Measurements from ENCODE around the gene PNMA6F.

DNA sequence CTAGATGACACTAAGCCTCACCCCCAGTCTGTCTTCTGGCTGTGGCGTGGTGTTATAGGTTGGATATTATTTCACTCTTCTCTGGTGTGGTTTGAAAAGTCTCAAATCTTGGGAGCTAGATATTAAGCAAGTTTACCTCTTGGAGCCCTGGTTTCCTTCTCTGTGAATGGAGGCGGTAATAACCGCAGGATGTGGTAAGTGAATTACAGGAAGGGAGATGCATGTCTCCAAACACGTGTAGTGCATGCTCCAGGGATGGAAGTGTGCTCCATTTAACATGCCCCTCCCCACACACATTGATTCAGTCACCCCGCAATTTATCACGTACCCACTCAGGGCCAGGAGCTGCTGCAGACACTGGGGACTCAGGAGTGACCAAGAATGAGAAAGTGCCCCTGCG is 17.3 kb upstream of the PNMA6F start:
- TF ChIP-seq NFIC (IDR thresholded peaks at IDR 0.05; ENCODE audit: borderline replicate concordance): no peak
- TF ChIP-seq RFX5 (IDR thresholded peaks at IDR 0.05; ENCODE audit: low read length): no peak
- no peak for TF ChIP-seq RAD21 (IDR thresholded peaks at IDR 0.05; ENCODE audit: low read length)
- TF ChIP-seq ELF1 (IDR thresholded peaks at IDR 0.05): no peak
- TF ChIP-seq, protein P1, sequence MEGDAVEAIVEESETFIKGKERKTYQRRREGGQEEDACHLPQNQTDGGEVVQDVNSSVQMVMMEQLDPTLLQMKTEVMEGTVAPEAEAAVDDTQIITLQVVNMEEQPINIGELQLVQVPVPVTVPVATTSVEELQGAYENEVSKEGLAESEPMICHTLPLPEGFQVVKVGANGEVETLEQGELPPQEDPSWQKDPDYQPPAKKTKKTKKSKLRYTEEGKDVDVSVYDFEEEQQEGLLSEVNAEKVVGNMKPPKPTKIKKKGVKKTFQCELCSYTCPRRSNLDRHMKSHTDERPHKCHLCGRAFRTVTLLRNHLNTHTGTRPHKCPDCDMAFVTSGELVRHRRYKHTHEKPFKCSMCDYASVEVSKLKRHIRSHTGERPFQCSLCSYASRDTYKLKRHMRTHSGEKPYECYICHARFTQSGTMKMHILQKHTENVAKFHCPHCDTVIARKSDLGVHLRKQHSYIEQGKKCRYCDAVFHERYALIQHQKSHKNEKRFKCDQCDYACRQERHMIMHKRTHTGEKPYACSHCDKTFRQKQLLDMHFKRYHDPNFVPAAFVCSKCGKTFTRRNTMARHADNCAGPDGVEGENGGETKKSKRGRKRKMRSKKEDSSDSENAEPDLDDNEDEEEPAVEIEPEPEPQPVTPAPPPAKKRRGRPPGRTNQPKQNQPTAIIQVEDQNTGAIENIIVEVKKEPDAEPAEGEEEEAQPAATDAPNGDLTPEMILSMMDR (IDR thresholded peaks at IDR 0.05): no peak
- TF ChIP-seq EP300 (IDR thresholded peaks at IDR 0.05; ENCODE audit: borderline replicate concordance in 1 of 2, low read depth in 1 of 2, low read length in 1 of 2): no peak
- TF ChIP-seq, protein P2, sequence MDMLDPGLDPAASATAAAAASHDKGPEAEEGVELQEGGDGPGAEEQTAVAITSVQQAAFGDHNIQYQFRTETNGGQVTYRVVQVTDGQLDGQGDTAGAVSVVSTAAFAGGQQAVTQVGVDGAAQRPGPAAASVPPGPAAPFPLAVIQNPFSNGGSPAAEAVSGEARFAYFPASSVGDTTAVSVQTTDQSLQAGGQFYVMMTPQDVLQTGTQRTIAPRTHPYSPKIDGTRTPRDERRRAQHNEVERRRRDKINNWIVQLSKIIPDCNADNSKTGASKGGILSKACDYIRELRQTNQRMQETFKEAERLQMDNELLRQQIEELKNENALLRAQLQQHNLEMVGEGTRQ (IDR thresholded peaks at IDR 0.05; ENCODE audit: borderline replicate concordance, low read depth, low read length): no peak
- TF ChIP-seq, protein P3, sequence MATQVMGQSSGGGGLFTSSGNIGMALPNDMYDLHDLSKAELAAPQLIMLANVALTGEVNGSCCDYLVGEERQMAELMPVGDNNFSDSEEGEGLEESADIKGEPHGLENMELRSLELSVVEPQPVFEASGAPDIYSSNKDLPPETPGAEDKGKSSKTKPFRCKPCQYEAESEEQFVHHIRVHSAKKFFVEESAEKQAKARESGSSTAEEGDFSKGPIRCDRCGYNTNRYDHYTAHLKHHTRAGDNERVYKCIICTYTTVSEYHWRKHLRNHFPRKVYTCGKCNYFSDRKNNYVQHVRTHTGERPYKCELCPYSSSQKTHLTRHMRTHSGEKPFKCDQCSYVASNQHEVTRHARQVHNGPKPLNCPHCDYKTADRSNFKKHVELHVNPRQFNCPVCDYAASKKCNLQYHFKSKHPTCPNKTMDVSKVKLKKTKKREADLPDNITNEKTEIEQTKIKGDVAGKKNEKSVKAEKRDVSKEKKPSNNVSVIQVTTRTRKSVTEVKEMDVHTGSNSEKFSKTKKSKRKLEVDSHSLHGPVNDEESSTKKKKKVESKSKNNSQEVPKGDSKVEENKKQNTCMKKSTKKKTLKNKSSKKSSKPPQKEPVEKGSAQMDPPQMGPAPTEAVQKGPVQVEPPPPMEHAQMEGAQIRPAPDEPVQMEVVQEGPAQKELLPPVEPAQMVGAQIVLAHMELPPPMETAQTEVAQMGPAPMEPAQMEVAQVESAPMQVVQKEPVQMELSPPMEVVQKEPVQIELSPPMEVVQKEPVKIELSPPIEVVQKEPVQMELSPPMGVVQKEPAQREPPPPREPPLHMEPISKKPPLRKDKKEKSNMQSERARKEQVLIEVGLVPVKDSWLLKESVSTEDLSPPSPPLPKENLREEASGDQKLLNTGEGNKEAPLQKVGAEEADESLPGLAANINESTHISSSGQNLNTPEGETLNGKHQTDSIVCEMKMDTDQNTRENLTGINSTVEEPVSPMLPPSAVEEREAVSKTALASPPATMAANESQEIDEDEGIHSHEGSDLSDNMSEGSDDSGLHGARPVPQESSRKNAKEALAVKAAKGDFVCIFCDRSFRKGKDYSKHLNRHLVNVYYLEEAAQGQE (IDR thresholded peaks at IDR 0.05; ENCODE audit: low read depth, low read length): no peak
- no peak for TF ChIP-seq MEF2A (IDR thresholded peaks at IDR 0.05; ENCODE audit: borderline replicate concordance, low read depth)
- TF ChIP-seq, protein P4, sequence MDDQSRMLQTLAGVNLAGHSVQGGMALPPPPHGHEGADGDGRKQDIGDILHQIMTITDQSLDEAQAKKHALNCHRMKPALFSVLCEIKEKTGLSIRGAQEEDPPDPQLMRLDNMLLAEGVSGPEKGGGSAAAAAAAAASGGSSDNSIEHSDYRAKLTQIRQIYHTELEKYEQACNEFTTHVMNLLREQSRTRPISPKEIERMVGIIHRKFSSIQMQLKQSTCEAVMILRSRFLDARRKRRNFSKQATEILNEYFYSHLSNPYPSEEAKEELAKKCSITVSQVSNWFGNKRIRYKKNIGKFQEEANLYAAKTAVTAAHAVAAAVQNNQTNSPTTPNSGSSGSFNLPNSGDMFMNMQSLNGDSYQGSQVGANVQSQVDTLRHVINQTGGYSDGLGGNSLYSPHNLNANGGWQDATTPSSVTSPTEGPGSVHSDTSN (IDR thresholded peaks at IDR 0.05): no peak
- TF ChIP-seq TAF1 (IDR thresholded peaks at IDR 0.05; ENCODE audit: borderline replicate concordance, low read depth, low read length): no peak
- TF ChIP-seq YY1 (IDR thresholded peaks at IDR 0.05; ENCODE audit: low read depth): no peak
- TF ChIP-seq MXI1 (IDR thresholded peaks at IDR 0.05; ENCODE audit: low read depth, low read length): no peak
